Kidney tubule cell (primary cell): ENCODE results near the gene LRRC52.
A peak's percentile ranks its signal among the peaks of the same experiment; 100 is the strongest.
"Not testable (repeated sequence)": the region's sequence is repeated elsewhere in the genome, so short reads cannot be mapped to it uniquely, and the experiment has no call there.

Experiments
- DNase-seq: peaks from one replicate; pipeline ENCODE4 v3.0.0-alpha.2; 2018; ENCODE audit warnings: low spot score

LRRC52 gene

GRCh38 chr1:165581926-165582325 lies 38.1 kb downstream of the LRRC52 start:
- DNase-seq, result no peak

GRCh38 chr1:165586398-165586797 lies 42.6 kb downstream of the LRRC52 start:
- DNase-seq, result no peak

- DNase-seq, result not testable (repeated sequence)
Measured at GRCh38 chr1:165591391-165591790, 47.6 kb downstream of the LRRC52 start.

- DNase-seq, result peak; percentile 75
Measured at GRCh38 chr1:165592945-165593823, 49.4 kb downstream of the LRRC52 start.

- DNase-seq, result no peak
Measured at GRCh38 chr1:165595246-165595938, 51.6 kb downstream of the LRRC52 start.

- peak; percentile 97 for DNase-seq
Measured at GRCh38 chr1:165597883-165598675, 54.3 kb downstream of the LRRC52 start.

GRCh38 chr1:165598676-165599059 lies 54.9 kb downstream of the LRRC52 start:
- peak; percentile 21 for DNase-seq

- DNase-seq, result no peak
Measured at GRCh38 chr1:165600793-165601192, 57.0 kb downstream of the LRRC52 start.

GRCh38 chr1:165603810-165604209 lies 60.0 kb downstream of the LRRC52 start:
- peak; percentile 14 for DNase-seq

- DNase-seq, result no peak
Measured at GRCh38 chr1:165605246-165605645, 61.4 kb downstream of the LRRC52 start.

- DNase-seq, result peak; percentile 78
Measured at GRCh38 chr1:165606676-165607075, 62.9 kb downstream of the LRRC52 start.

- no peak for DNase-seq
Measured at GRCh38 chr1:165610866-165611265, 67.1 kb downstream of the LRRC52 start.

- DNase-seq, result peak; percentile 89
Measured at GRCh38 chr1:165612062-165612461, 68.3 kb downstream of the LRRC52 start.
